SK-N-SH treated with all-trans-retinoic acid at 6 μM for 48 hours (cell line): ENCODE measurements around the gene FRA10AC1.

ENCODE experiments used
- ARNTL ChIP-seq: fragments of 450-650 bp; formaldehyde crosslinking; IDR thresholded peaks from 2 replicates; pipeline ENCODE4 v1.5.0; 2020; ENCODE audit warnings: low read depth, mild to moderate bottlenecking, moderate library complexity, borderline replicate concordance
- CSDC2 ChIP-seq: fragments of 250-450 bp; sonication (Bioruptor Pico); IDR thresholded peaks from 2 replicates; pipeline ENCODE4 v1.5.0; 2020; ENCODE audit warnings: mild to moderate bottlenecking, moderate library complexity
- OSR1 ChIP-seq: fragments of 250-450 bp; sonication (Bioruptor Pico); IDR thresholded peaks from 2 replicates; pipeline ENCODE4 v1.8.0; 2022; ENCODE audit warnings: moderate library complexity, mild to moderate bottlenecking, inconsistent platforms
- POU6F1 ChIP-seq: fragments of 250-450 bp; sonication (Bioruptor Pico); IDR thresholded peaks from 2 replicates; pipeline ENCODE4 v1.8.0; 2021; ENCODE audit warnings: low read depth, mild to moderate bottlenecking, moderate library complexity, borderline replicate concordance
- RARB ChIP-seq: fragments of 250-450 bp; sonication (Bioruptor Pico); IDR thresholded peaks from 2 replicates; pipeline ENCODE4 v1.8.0; 2021; ENCODE audit warnings: mild to moderate bottlenecking, moderate library complexity
- SNAI2 ChIP-seq: fragments of 250-450 bp; sonication (Bioruptor Pico); IDR thresholded peaks from 2 replicates; pipeline ENCODE4 v1.5.0; 2020; ENCODE audit warnings: mild to moderate bottlenecking, moderate library complexity
- TOX ChIP-seq: fragments of 250-450 bp; sonication (Bioruptor Pico); IDR thresholded peaks from 2 replicates; pipeline ENCODE4 v1.8.0; 2021; ENCODE audit warnings: mild to moderate bottlenecking, moderate library complexity, borderline replicate concordance
- ZFP30 ChIP-seq: fragments of 450-650 bp; formaldehyde crosslinking; IDR thresholded peaks from 2 replicates; pipeline ENCODE4 v1.5.0; 2022; ENCODE audit warnings: mild to moderate bottlenecking, moderate library complexity
- ZNF565 ChIP-seq: fragments of 450-650 bp; formaldehyde crosslinking; conservative IDR thresholded peaks from 2 replicates; pipeline ENCODE4 v1.5.0; 2020; ENCODE audit warnings: low read depth, mild to moderate bottlenecking, moderate library complexity
- ZNF8 ChIP-seq: fragments of 450-650 bp; formaldehyde crosslinking; IDR thresholded peaks from 2 replicates; pipeline ENCODE4 v1.5.0; 2020; ENCODE audit warnings: mild to moderate bottlenecking, moderate library complexity
- TF ChIP-seq, protein P1 (sequence below): fragments of 250-450 bp; sonication (Bioruptor Pico); IDR thresholded peaks from 2 replicates; pipeline ENCODE4 v1.8.0; 2020; ENCODE audit warnings: mild to moderate bottlenecking, moderate library complexity, borderline replicate concordance
- TF ChIP-seq, protein P2 (sequence below): fragments of 250-450 bp; sonication (Bioruptor Pico); IDR thresholded peaks from 2 replicates; pipeline ENCODE4 v1.5.1; 2020; ENCODE audit warnings: low read depth, mild to moderate bottlenecking, moderate library complexity
- TF ChIP-seq, protein P3 (sequence below): fragments of 250-450 bp; sonication (Bioruptor Pico); IDR thresholded peaks from 2 replicates; pipeline ENCODE4 v1.5.0; 2020; ENCODE audit warnings: mild to moderate bottlenecking, moderate library complexity

DNA sequence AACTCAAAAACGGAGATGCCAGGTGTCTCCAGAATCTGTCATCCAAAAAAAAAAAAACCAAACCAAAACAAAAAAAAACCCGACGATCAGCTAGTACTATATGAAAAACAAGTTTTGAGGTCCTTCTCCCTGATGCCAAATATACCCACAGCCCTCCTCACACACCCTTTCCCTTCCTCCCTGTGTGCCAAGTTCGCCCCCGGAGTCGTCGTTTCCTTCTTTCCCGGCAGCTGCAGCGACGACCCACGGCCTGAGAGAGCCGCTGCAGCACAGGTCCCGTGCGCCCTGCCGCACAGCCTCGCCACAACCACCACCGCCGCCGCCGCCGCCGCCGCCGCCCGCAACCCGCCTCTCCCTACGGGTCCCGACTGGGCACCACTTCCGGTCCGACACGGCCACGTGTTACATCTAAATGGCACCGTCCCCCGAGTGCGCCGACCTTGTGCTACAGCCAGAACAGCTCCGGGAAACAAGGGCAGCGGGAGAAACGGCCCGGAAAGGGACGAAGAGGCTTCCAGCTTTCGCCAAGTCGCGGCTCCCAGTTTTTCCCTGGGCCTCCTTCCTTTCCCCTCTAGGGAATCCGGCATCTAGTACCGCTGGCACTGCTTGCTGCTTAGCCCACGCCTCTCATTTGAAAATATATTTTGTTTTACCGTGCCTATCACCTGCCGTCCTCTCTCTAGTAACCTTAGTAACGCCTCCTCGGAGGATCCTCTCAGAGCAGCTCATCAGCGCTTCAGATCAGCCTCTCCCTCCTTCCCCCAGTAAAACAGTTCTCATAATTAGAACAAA is at the start of gene FRA10AC1:
- TF ChIP-seq, protein P1, sequence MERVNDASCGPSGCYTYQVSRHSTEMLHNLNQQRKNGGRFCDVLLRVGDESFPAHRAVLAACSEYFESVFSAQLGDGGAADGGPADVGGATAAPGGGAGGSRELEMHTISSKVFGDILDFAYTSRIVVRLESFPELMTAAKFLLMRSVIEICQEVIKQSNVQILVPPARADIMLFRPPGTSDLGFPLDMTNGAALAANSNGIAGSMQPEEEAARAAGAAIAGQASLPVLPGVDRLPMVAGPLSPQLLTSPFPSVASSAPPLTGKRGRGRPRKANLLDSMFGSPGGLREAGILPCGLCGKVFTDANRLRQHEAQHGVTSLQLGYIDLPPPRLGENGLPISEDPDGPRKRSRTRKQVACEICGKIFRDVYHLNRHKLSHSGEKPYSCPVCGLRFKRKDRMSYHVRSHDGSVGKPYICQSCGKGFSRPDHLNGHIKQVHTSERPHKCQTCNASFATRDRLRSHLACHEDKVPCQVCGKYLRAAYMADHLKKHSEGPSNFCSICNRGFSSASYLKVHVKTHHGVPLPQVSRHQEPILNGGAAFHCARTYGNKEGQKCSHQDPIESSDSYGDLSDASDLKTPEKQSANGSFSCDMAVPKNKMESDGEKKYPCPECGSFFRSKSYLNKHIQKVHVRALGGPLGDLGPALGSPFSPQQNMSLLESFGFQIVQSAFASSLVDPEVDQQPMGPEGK (CRISPR knock-in tag): no peak
- TF ChIP-seq, protein P2, sequence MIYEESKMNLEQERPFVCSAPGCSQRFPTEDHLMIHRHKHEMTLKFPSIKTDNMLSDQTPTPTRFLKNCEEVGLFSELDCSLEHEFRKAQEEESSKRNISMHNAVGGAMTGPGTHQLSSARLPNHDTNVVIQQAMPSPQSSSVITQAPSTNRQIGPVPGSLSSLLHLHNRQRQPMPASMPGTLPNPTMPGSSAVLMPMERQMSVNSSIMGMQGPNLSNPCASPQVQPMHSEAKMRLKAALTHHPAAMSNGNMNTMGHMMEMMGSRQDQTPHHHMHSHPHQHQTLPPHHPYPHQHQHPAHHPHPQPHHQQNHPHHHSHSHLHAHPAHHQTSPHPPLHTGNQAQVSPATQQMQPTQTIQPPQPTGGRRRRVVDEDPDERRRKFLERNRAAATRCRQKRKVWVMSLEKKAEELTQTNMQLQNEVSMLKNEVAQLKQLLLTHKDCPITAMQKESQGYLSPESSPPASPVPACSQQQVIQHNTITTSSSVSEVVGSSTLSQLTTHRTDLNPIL (CRISPR knock-in tag): no peak
- peak; percentile 11; the same call in 1 of the 2 replicates for TF ChIP-seq ZNF8 (CRISPR knock-in tag)
- TF ChIP-seq ARNTL (CRISPR knock-in tag): no peak
- TF ChIP-seq, protein P3, sequence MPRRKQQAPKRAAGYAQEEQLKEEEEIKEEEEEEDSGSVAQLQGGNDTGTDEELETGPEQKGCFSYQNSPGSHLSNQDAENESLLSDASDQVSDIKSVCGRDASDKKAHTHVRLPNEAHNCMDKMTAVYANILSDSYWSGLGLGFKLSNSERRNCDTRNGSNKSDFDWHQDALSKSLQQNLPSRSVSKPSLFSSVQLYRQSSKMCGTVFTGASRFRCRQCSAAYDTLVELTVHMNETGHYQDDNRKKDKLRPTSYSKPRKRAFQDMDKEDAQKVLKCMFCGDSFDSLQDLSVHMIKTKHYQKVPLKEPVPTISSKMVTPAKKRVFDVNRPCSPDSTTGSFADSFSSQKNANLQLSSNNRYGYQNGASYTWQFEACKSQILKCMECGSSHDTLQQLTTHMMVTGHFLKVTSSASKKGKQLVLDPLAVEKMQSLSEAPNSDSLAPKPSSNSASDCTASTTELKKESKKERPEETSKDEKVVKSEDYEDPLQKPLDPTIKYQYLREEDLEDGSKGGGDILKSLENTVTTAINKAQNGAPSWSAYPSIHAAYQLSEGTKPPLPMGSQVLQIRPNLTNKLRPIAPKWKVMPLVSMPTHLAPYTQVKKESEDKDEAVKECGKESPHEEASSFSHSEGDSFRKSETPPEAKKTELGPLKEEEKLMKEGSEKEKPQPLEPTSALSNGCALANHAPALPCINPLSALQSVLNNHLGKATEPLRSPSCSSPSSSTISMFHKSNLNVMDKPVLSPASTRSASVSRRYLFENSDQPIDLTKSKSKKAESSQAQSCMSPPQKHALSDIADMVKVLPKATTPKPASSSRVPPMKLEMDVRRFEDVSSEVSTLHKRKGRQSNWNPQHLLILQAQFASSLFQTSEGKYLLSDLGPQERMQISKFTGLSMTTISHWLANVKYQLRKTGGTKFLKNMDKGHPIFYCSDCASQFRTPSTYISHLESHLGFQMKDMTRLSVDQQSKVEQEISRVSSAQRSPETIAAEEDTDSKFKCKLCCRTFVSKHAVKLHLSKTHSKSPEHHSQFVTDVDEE (CRISPR knock-in tag): peak; percentile 50; the same call in 1 of the 2 replicates
- TF ChIP-seq POU6F1 (CRISPR knock-in tag): peak; percentile 70; the same call in 1 of the 2 replicates
- no peak for TF ChIP-seq SNAI2
- no peak for TF ChIP-seq TOX (CRISPR knock-in tag)
- peak; percentile 47; the same call in 1 of the 2 replicates for TF ChIP-seq RARB
- TF ChIP-seq OSR1 (CRISPR knock-in tag): no peak
- 0 out of 2 replicates have a peak, but pooled peaks have one; percentile 18 for TF ChIP-seq CSDC2 (CRISPR knock-in tag)
- TF ChIP-seq ZNF565 (CRISPR knock-in tag): no peak
- TF ChIP-seq ZFP30 (CRISPR knock-in tag): no peak
